Activated CD4-positive, alpha-beta memory T cell treated with anti-CD3 and anti-CD28 coated beads for 36 hours (primary cell): ENCODE measurements around the gene PER1. TPM values are rescaled to one million over a fixed set of nuclear protein-coding genes. Genes with fewer than 3 reads are reported as not detected.
"Not testable (repeated sequence)": the region's sequence is repeated elsewhere in the genome, so short reads cannot be mapped to it uniquely, and the experiment has no call there.

Experiments used
- CTCF ChIA-PET: fragments of 350-600 bp; sonication (Branson Sonifier 250); formaldehyde crosslinking; loops from one replicate; lab custom pipeline; 2021; ENCODE audit warnings: antibody characterized with exemption, inconsistent platforms; lab: Charles Lee
- POLR2A ChIA-PET: fragments of 350-600 bp; sonication (Branson Sonifier 250); formaldehyde crosslinking; loops from one replicate; lab custom pipeline; 2021; ENCODE audit warnings: antibody characterized with exemption; lab: Charles Lee
- DNase-seq: peaks from one replicate; pipeline ENCODE4 v3.0.0-alpha.2; 2020
- H3K27ac Mint-ChIP-seq: one replicate; pipeline ENCODE4 v1.8.0; 2021; ENCODE audit warnings: mixed read lengths
- H3K27me3 Mint-ChIP-seq: one replicate; pipeline ENCODE4 v1.8.0; 2021; ENCODE audit warnings: mixed read lengths
- H3K36me3 Mint-ChIP-seq: one replicate; pipeline ENCODE4 v1.8.0; 2021; ENCODE audit warnings: mixed read lengths
- H3K4me1 Mint-ChIP-seq: one replicate; pipeline ENCODE4 v1.8.0; 2021; ENCODE audit warnings: low read depth, mixed read lengths
- H3K4me3 Mint-ChIP-seq: one replicate; pipeline ENCODE4 v1.8.0; 2021; ENCODE audit warnings: mild to moderate bottlenecking, mixed read lengths
- H3K9me3 Mint-ChIP-seq: one replicate; pipeline ENCODE4 v1.8.0; 2021; ENCODE audit warnings: mixed read lengths
- intact Hi-C: fragments of 100-400 bp; cut with micrococcal nuclease; formaldehyde crosslinking; loops from one replicate; pipeline ENCODE4 v1.15.1; 2023
- total RNA-seq, 2 experiments: library from RNA; stranded (reverse); gene quantifications; one replicate each; pipeline ENCODE4 v1.2.3, GENCODE V29; 2021

The PER1 gene
- total RNA-seq, 2 experiments from 2014 or later = 48.9 to 56.3 TPM

- Mint-ChIP-seq H3K27ac (no peak overlapping the region), H3K4me1 (peaks cover 13% of the 10 kb centered on the region), H3K4me3 (no peak overlapping the region), H3K36me3 (no peaks in the 10 kb centered on the region), H3K9me3 (no peaks in the 10 kb centered on the region), H3K27me3 (no peaks in the 10 kb centered on the region)
- no peak for DNase-seq
- POLR2A ChIA-PET = interaction anchor here (0.8 to 7.3 kb wide), 10 partner anchors 10 to 107 kb away, joined by 3 to 96 read pairs (median 6); partner anchors contain the start of genes CTC1 and TMEM107
- intact Hi-C loops = loop anchor here (1.0 to 10.0 kb wide), 4 partner anchors 14 to 352 kb away; partner anchors contain the start of genes KDM6B and RANGRF
- CTCF ChIA-PET = interaction anchor here (1.3 to 6.0 kb wide), 4 partner anchors 10 to 67 kb away, joined by 5 to 48 read pairs (median 21); partner anchors contain the start of genes ALOXE3 and TMEM107
Observed at GRCh38 chr17:8186446-8186786, 34.2 kb upstream of the PER1 start.

DNA sequence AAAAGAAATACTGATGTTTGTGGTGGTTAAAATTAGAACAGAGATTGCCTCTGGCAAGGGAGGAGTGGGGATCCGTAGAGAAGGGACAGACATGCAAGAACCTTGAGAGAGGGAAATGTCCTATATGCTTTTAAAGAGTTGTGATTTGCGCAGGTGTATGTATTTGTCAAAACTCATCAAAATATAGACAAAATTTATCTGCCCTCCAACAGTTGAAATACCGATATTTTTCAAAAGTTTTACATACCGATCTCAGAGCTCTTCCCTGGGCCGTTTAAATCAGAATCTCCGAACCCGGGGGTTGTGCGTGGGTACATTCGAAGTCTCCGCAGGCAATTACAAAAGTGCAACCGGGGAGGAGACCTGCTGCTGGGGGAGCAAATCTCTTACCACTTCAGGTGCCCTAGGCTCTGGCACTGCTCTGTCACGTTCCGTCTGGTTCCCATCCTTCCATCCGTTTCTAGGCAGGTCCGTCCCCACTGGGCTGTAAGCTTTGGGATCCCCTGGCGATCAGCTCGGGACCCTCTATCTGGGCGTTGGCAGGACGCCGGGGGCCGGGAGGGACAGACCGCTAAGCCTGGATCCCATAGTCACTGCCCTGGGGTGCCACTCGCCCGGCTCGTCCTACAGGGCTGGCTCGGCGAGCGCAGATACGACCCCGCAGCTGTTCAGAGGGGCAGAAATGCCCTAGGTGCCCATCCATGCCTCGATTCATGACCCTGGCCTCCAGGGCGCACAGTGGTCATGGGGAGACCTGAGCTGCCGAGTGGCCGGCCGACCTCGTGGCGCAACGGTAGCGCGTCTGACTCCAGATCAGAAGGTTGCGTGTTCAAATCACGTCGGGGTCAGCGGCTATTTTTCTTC, 33.6 kb upstream of the PER1 start:
- Mint-ChIP-seq H3K27ac (no peak overlapping the region), H3K27me3 (no peaks in the 10 kb centered on the region), H3K4me1 (peaks cover 10% of the 10 kb centered on the region), H3K9me3 (no peaks in the 10 kb centered on the region), H3K36me3 (no peaks in the 10 kb centered on the region), H3K4me3 (no peak overlapping the region)
- ChIA-PET CTCF (interaction anchor here (1.3 to 6.0 kb wide), 5 partner anchors 9 to 115 kb away, joined by 5 to 48 read pairs (median 6); partner anchors contain the start of genes ALOXE3 and TMEM107), POLR2A (interaction anchor here (0.7 to 7.3 kb wide), 9 partner anchors 9 to 107 kb away, joined by 3 to 96 read pairs (median 4); partner anchors contain the start of gene TMEM107)
- intact Hi-C loops = loop anchor here (1.0 to 10.0 kb wide), 4 partner anchors 15 to 351 kb away; partner anchors contain the start of genes KDM6B and RANGRF
- DNase-seq = peak; percentile 95

- Mint-ChIP-seq H3K36me3 (peaks cover 8% of the 10 kb centered on the region), H3K4me3 (peak overlapping the region; percentile 89), H3K4me1 (peaks cover 40% of the 10 kb centered on the region), H3K9me3 (no peaks in the 10 kb centered on the region), H3K27me3 (peaks cover 4% of the 10 kb centered on the region), H3K27ac (peak overlapping the region; percentile 79)
- intact Hi-C loops = no loop called here
- POLR2A ChIA-PET = interaction anchor here (1.0 to 1.2 kb wide), 3 partner anchors 9 to 72 kb away, joined by 3 to 4 read pairs (median 3); partner anchors contain the start of gene PFAS
- CTCF ChIA-PET = interaction anchor here (1.4 to 1.8 kb wide), 4 partner anchors 9 to 124 kb away, joined by 3 to 6 read pairs (median 5); no protein-coding TSS in a partner anchor
- no peak for DNase-seq
Observed at GRCh38 chr17:8176998-8177731, 25.0 kb upstream of the PER1 start.

- Mint-ChIP-seq H3K36me3 (peaks cover 8% of the 10 kb centered on the region), H3K27me3 (peaks cover 4% of the 10 kb centered on the region), H3K9me3 (no peaks in the 10 kb centered on the region), H3K4me3 (peak within 1 kb of the TSS; percentile 89), H3K27ac (peak within 1 kb of the TSS; percentile 79), H3K4me1 (peaks cover 40% of the 10 kb centered on the region)
- ChIA-PET POLR2A (interaction anchor here (1.0 to 1.2 kb wide), 6 partner anchors 10 to 73 kb away, joined by 3 to 5 read pairs (median 3); partner anchors contain the start of gene PFAS), CTCF (interaction anchor here (1.4 to 1.8 kb wide), 4 partner anchors 10 to 125 kb away, joined by 3 to 6 read pairs (median 5); no protein-coding TSS in a partner anchor)
- DNase-seq = peak; percentile 93
- intact Hi-C loops = no loop called here
Observed at GRCh38 chr17:8176197-8176940, 24.2 kb upstream of the PER1 start, which contains the start of gene TMEM107. Gene TMEM107, minus strand, starts transcription at chr17:8176380. Its CDS starts 94 bp downstream, at chr17:8176286.

DNA sequence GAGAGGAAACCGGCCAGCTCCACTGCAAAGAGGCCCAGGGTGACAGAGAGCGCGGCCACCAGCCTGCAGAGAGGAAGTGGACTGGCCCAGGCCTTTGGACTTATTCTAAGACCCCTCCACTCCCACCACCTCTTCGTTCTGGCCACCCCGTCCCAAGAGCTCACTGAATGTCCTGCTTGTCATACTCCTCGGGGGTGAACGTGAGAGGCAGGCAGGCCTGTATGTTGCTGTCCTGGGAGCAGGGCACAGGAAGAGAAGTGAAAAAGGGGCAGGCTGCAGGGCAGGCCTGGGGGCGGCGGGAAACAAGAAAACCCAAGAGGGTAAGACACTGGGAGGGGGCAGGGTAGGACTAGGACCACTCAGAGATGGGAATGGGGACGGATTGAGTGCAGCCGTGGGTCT, 23.6 kb upstream of the PER1 start:
- H3K27me3 Mint-ChIP-seq = peaks cover 4% of the 10 kb centered on the region
- H3K27ac Mint-ChIP-seq = peak overlapping the region; percentile 79
- peak overlapping the region; percentile 89 for H3K4me3 Mint-ChIP-seq
- no peaks in the 10 kb centered on the region for H3K9me3 Mint-ChIP-seq
- H3K36me3 Mint-ChIP-seq = peaks cover 8% of the 10 kb centered on the region
- intact Hi-C loops = no loop called here
- ChIA-PET CTCF (interaction anchor here (1.4 to 1.8 kb wide), 2 partner anchors 10 to 56 kb away, joined by 6 read pairs; no protein-coding TSS in a partner anchor), POLR2A (interaction anchor here (0.6 to 1.2 kb wide), 7 partner anchors 10 to 73 kb away, joined by 3 to 5 read pairs (median 3); partner anchors contain the start of genes AURKB and PFAS)
- no peak for DNase-seq
- peaks cover 40% of the 10 kb centered on the region for H3K4me1 Mint-ChIP-seq

DNA sequence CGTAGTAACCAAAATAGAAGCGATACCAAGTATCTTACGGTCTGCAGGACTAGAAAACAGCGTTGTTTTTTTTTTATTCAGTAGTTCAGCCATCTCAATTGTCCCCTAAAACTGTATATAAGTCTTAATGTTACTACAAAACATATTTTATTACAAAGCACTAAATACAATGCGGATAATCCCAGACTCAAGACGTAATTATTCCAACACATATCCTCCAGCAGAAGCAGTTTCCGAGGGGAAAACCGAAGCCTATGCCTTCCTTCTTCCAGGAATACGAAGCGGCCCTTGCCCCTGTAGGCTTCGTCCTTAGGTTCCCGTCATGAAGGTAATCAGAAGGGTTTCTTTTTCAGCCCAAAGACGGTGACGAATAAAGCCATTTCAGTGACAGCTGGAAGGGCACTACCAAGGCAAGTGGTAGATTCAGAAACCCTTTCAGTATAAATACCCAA, 21.7 kb upstream of the PER1 start:
- Mint-ChIP-seq H3K4me1 (peaks cover 40% of the 10 kb centered on the region), H3K9me3 (no peaks in the 10 kb centered on the region), H3K27me3 (peaks cover 4% of the 10 kb centered on the region), H3K36me3 (peaks cover 8% of the 10 kb centered on the region), H3K4me3 (peak overlapping the region; percentile 77), H3K27ac (peak overlapping the region; percentile 98)
- no peak for DNase-seq
- intact Hi-C loops = loop anchor here (1.0 to 5.0 kb wide), 7 partner anchors 10 to 73 kb away; no protein-coding TSS in a partner anchor
- POLR2A ChIA-PET = interaction anchor here (0.7 to 3.5 kb wide), 29 partner anchors 9 to 488 kb away, joined by 3 to 146 read pairs (median 9); partner anchors contain the start of genes AURKB, BORCS6, CTC1 and HES7
- CTCF ChIA-PET = interaction anchor here (1.0 to 1.3 kb wide), 7 partner anchors 8 to 487 kb away, joined by 3 to 10 read pairs (median 7); partner anchors contain the start of genes BORCS6, TP53 and VAMP2

- Mint-ChIP-seq H3K4me3 (peak overlapping the region; percentile 77), H3K9me3 (no peaks in the 10 kb centered on the region), H3K27ac (peak overlapping the region; percentile 98), H3K36me3 (peaks cover 8% of the 10 kb centered on the region), H3K4me1 (peaks cover 40% of the 10 kb centered on the region), H3K27me3 (peaks cover 4% of the 10 kb centered on the region)
- ChIA-PET CTCF (interaction anchor here (1.0 to 1.3 kb wide), 7 partner anchors 9 to 486 kb away, joined by 3 to 10 read pairs (median 7); partner anchors contain the start of genes BORCS6, TP53 and VAMP2), POLR2A (interaction anchor here (0.7 to 3.5 kb wide), 35 partner anchors 9 to 487 kb away, joined by 3 to 146 read pairs (median 6); partner anchors contain the start of genes AURKB, BORCS6, CTC1 and HES7)
- intact Hi-C loops = loop anchor here (1.0 to 5.0 kb wide), 7 partner anchors 9 to 74 kb away; no protein-coding TSS in a partner anchor
- DNase-seq = peak; percentile 89
Observed at GRCh38 chr17:8173056-8173870, 21.1 kb upstream of the PER1 start.

- H3K27me3 Mint-ChIP-seq, H3K27ac Mint-ChIP-seq, H3K36me3 Mint-ChIP-seq, DNase-seq, H3K9me3 Mint-ChIP-seq, H3K4me3 Mint-ChIP-seq: not testable (repeated sequence)
- peaks cover 26% of the 10 kb centered on the region for H3K4me1 Mint-ChIP-seq
- ChIA-PET CTCF (interaction anchor here (0.6 to 0.8 kb wide), 2 partner anchors 12 to 153 kb away, joined by 3 read pairs; no protein-coding TSS in a partner anchor), POLR2A (interaction anchor here (0.8 kb wide), 1 partner anchor 14 kb away, joined by 4 read pairs; no protein-coding TSS in a partner anchor)
- intact Hi-C loops = loop anchor here (5.0 kb wide), 1 partner anchor 52 kb away; no protein-coding TSS in a partner anchor
Observed at GRCh38 chr17:8170186-8170585, 18.0 kb upstream of the PER1 start.

DNA sequence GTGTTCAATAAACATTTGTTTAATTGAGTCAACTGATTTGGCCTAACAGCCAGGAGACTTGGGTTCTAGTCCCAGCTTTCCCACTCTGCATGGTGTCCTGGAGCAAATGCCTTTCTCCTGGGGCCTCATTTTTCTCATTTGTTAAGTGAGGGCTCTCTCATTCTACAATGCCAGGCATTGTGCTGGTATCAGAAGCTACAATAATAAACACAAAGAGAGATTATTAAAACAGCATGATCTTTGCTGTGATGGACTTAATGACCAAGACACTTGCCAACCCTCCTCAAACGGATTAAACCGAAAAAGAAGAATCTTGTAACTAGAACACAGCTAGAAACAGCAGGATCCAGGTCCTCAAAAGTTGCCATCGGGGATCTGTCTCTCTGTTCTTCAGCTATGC, 15.3 kb upstream of the PER1 start:
- Mint-ChIP-seq H3K27ac (no peak overlapping the region), H3K36me3 (no peaks in the 10 kb centered on the region), H3K4me3 (no peak overlapping the region), H3K4me1 (peaks cover 24% of the 10 kb centered on the region), H3K9me3 (no peaks in the 10 kb centered on the region), H3K27me3 (no peaks in the 10 kb centered on the region)
- intact Hi-C loops = no loop called here
- DNase-seq = no peak
- CTCF ChIA-PET = interaction anchor here (0.6 to 2.0 kb wide), 4 partner anchors 9 to 134 kb away, joined by 3 to 9 read pairs (median 4); no protein-coding TSS in a partner anchor
- POLR2A ChIA-PET = interaction anchor here (1.0 kb wide), 1 partner anchor 80 kb away, joined by 3 read pairs; no protein-coding TSS in a partner anchor
